GOT3 (cell line): ENCODE data around the gene YIPF2.

Experiments used
- DNase-seq: peaks from one replicate; lab custom pipeline; 2025; ENCODE audit warnings: mixed read lengths; lab: John Stamatoyannopoulos, UW

YIPF2 gene

GRCh38 chr19:10876459-10877240 lies 51.8 kb downstream of the YIPF2 start:
- DNase-seq, result no peak

- no peak for DNase-seq
Observed at GRCh38 chr19:10874024-10874423, 54.4 kb downstream of the YIPF2 start.

GRCh38 chr19:10872546-10873107 lies 55.8 kb downstream of the YIPF2 start:
- no peak for DNase-seq
